HepG2 (cell line): Measurements from ENCODE around the gene MEIS1. TPM values are rescaled to one million over a fixed set of nuclear protein-coding genes. Genes with fewer than 3 reads are reported as not detected.

Source experiments
- ATAC-seq: fragments of 200-7000 bp; cut with Tn5 transposase; 3 replicates; pipeline ENCODE4 v1.9.1; 2020; ENCODE audit warnings: mild to moderate bottlenecking, moderate library complexity
- BruUV-seq: library from RNA; stranded (reverse); fragments of 400-500 nt; replicated peaks from 2 replicates; lab custom pipeline; 2021; lab: Mats Ljungman, UMichigan
- CTCF ChIA-PET: fragments of 300-600 bp; formaldehyde crosslinking; extraction: SDS; loops from one replicate; lab custom pipeline; 2021; ENCODE audit warnings: low total read pairs, inconsistent platforms, low intra/inter-chr PET ratio; lab: Yijun Ruan, JAX
- POLR2A ChIA-PET: fragments of 350-600 bp; sonication (Branson Sonifier 250); formaldehyde crosslinking; loops from one replicate; lab custom pipeline; 2020; ENCODE audit warnings: antibody characterized with exemption, inconsistent platforms; lab: Yijun Ruan, JAX
- DNase-seq: peaks from one replicate; pipeline ENCODE4 v3.0.0-alpha.2; 2015; ENCODE audit warnings: low spot score
- FAIRE-seq: peaks from 3 replicates; lab custom pipeline; 2011; peaks lifted over from hg19 to GRCh38; lab: Jason Lieb, UNC
- H2AFZ ChIP-seq: one replicate; pipeline ENCODE4 v1.6.1; 2011; ENCODE audit warnings: low read length, inconsistent platforms
- H3K27ac ChIP-seq: fragments of 300-600 bp; 3 replicates; pipeline ENCODE4 v1.8.0; 2011; ENCODE audit warnings: mixed run types, mild to moderate bottlenecking, mixed read lengths, low read length, inconsistent platforms; ENCODE audit not compliant: insufficient read depth; ENCODE audit errors: extremely low read length
- H3K27me3 ChIP-seq, 2 experiments: fragments of 200-600 bp in 1 of 2; 2 replicates in 1 of 2; 3 replicates in 1 of 2; pipeline versions ENCODE4 v1.6.0 to v1.8.0; 2011; ENCODE audit warnings: low read length in 2 of 2, mild to moderate bottlenecking in 2 of 2, moderate library complexity in 2 of 2, inconsistent platforms in 1 of 2; ENCODE audit not compliant: insufficient read depth in 2 of 2, control insufficient read depth in 1 of 2
- H3K36me3 ChIP-seq, 2 experiments: fragments of 200-600 bp in 1 of 2; replicated peaks in 1 of 2; 2 replicates in 1 of 2; 3 replicates in 1 of 2; pipeline versions ENCODE4 v1.5.1 to v1.8.0; 2011; ENCODE audit warnings: low read length in 2 of 2, inconsistent platforms in 1 of 2; ENCODE audit not compliant: insufficient read depth in 2 of 2, control insufficient read depth in 1 of 2
- H3K4me1 ChIP-seq: 2 replicates; pipeline ENCODE4 v1.5.1; 2012; ENCODE audit warnings: low read length, inconsistent platforms; ENCODE audit not compliant: insufficient read depth
- H3K4me2 ChIP-seq: 2 replicates; pipeline ENCODE4 v1.6.0; 2011; ENCODE audit warnings: low read depth, low read length, inconsistent platforms
- H3K4me3 ChIP-seq, 3 experiments: fragments of 200-600 bp in 1 of 3; sonication (generic), shearing (Covaris generic) in 1 of 3; replicated peaks in 1 of 3; 2 replicates each; pipeline ENCODE4 v1.5.1; 2011 to 2016; ENCODE audit warnings: low read length in 3 of 3, inconsistent platforms in 2 of 3, low read depth in 2 of 3, mild to moderate bottlenecking in 2 of 3, control low read depth in 1 of 3, mixed read lengths in 1 of 3; ENCODE audit not compliant: insufficient read depth in 1 of 3
- H3K79me2 ChIP-seq: one replicate; pipeline ENCODE4 v1.6.1; 2011; ENCODE audit warnings: low read length, inconsistent platforms; ENCODE audit not compliant: insufficient read depth
- H3K9ac ChIP-seq: 2 replicates; pipeline ENCODE4 v1.6.0; 2011; ENCODE audit warnings: mild to moderate bottlenecking, low read depth, low read length, inconsistent platforms; ENCODE audit not compliant: insufficient read depth
- H3K9me3 ChIP-seq: 2 replicates; pipeline ENCODE4 v1.5.1; 2012; ENCODE audit warnings: mild to moderate bottlenecking, low read length
- H4K20me1 ChIP-seq: 2 replicates; pipeline ENCODE4 v1.6.0; 2011; ENCODE audit warnings: inconsistent platforms, mild to moderate bottlenecking, low read length, moderate library complexity; ENCODE audit not compliant: insufficient read depth
- FOXA1 ChIP-seq, 2 experiments: fragments of 450-650 bp in 1 of 2; sonication (generic) in 1 of 2; formaldehyde crosslinking in 1 of 2; IDR thresholded peaks; 2 replicates each; pipeline versions ENCODE4 v1.4.0 to v1.6.1; 2016 to 2020; ENCODE audit warnings: missing genetic modification reagents in 1 of 2
- FOXA3 ChIP-seq: IDR thresholded peaks from 2 replicates; pipeline ENCODE4 v1.6.1; 2016; ENCODE audit warnings: missing genetic modification reagents, missing compliant biosample characterization
- FOXP4 ChIP-seq: sonication (generic); formaldehyde crosslinking; IDR thresholded peaks from 2 replicates; pipeline ENCODE4 v1.4.0; 2020; ENCODE audit warnings: missing genetic modification reagents
- GATAD2A ChIP-seq: IDR thresholded peaks from 2 replicates; pipeline ENCODE4 v1.6.1; 2016
- KDM2A ChIP-seq: sonication (generic); formaldehyde crosslinking; IDR thresholded peaks from 2 replicates; pipeline ENCODE4 v1.4.0; 2020; ENCODE audit warnings: low read depth, missing genetic modification reagents, borderline replicate concordance
- MTA1 ChIP-seq: sonication (generic); formaldehyde crosslinking; IDR thresholded peaks from 2 replicates; pipeline ENCODE4 v1.4.0; 2020; ENCODE audit warnings: missing genetic modification reagents, mild to moderate bottlenecking, borderline replicate concordance
- RBM22 ChIP-seq: fragments of 200-400 bp; formaldehyde crosslinking; optimal IDR thresholded peaks from 2 replicates; pipeline ENCODE3; 2017; ENCODE audit warnings: mild to moderate bottlenecking, low read length, moderate library complexity
- SAP130 ChIP-seq: IDR thresholded peaks from 2 replicates; pipeline ENCODE4 v1.6.1; 2016; ENCODE audit warnings: low read depth
- WIZ ChIP-seq: sonication (generic); formaldehyde crosslinking; IDR thresholded peaks from 2 replicates; pipeline ENCODE4 v1.5.1; 2020; ENCODE audit warnings: mild to moderate bottlenecking, missing genetic modification reagents
- ZBTB40 ChIP-seq, 2 experiments: fragments of 450-650 bp in 1 of 2; sonication (generic) in 1 of 2; formaldehyde crosslinking in 1 of 2; IDR thresholded peaks; 2 replicates each; pipeline versions ENCODE4 v1.6.1 to v1.8.0; 2016 to 2022; ENCODE audit warnings: antibody characterized with exemption in 1 of 2, mild to moderate bottlenecking in 1 of 2, missing genetic modification reagents in 1 of 2
- ZNF205 ChIP-seq: IDR thresholded peaks from 2 replicates; pipeline ENCODE4 v1.6.1; 2018; ENCODE audit warnings: missing biosample characterization, missing genetic modification reagents
- WGBS: methylation state at CpG from one replicate; pipeline ENCODE4 v1.1.6; 2017; ENCODE audit warnings: low lambda C conversion rate; 5-methylcytosine and 5-hydroxymethylcytosine counted together
- in situ Hi-C: cut with HindIII; loops from 2 replicates; pipeline ENCODE4 v1.10.0; 2017; ENCODE audit warnings: low pct_unique_long_range_greater_than_20kb; ENCODE audit not compliant: extremely low pct_ligation_motif_present
- intact Hi-C: fragments of 100-400 bp; cut with micrococcal nuclease; formaldehyde crosslinking; loops from one replicate; pipeline ENCODE4 v1.10.0; 2022; ENCODE audit not compliant: unreplicated experiment
- polyA plus RNA-seq, 8 experiments: library from polyadenylated mRNA; depleted of rRNA in 3 of 8; stranded (reverse) in 7 of 8; unstranded in 1 of 8; fragments of >200 nt; fragmentation: Illumina TruSeq in 4 of 8; extraction: Trizol in 4 of 8; gene quantifications; 2 replicates each; pipeline versions ENCODE4 v1.2.1 to v1.2.3, GENCODE V29; 2011 to 2016; ENCODE audit warnings: low read depth in 4 of 8, missing spikeins in 1 of 8, mixed read lengths in 1 of 8; ENCODE audit not compliant: insufficient read depth in 1 of 8
- total RNA-seq, 5 experiments: library from RNA; depleted of rRNA; stranded (reverse); fragments of >200 nt; fragmentation: Illumina TruSeq; extraction: Trizol; gene quantifications; 2 replicates each; pipeline ENCODE4 v1.2.3, GENCODE V29; 2016; ENCODE audit warnings: low read depth in 1 of 5

Gene MEIS1
- total and polyA plus RNA-seq, 2 of the 13 experiments (the other 11 are each of a cell fraction or from before 2014, with no cell fraction given) = 3.8 to 6.0 TPM

GRCh38 chr2:66576561-66577320 is 141.8 kb downstream of the MEIS1 start:
- Histone ChIP-seq H3K36me3 (no peaks in the 10 kb centered on the region), H3K4me1 (peaks cover 36% of the 10 kb centered on the region), H2AFZ (no peak overlapping the region), H4K20me1 (peaks cover 4% of the 10 kb centered on the region; the same call in 1 of the 2 replicates), H3K27ac (no peak overlapping the region), H3K4me2 (peak overlapping the region; percentile 71), H3K79me2 (no peaks in the 10 kb centered on the region), H3K4me3 (peak overlapping the region in 2 of 3 experiments; percentile 19 to 70; a peak in 4 of 6 replicates), H3K27me3 (peaks cover 24 to 63% of the 10 kb centered on the region in 2 experiments), H3K9ac (no peak overlapping the region), H3K9me3 (no peaks in the 10 kb centered on the region)
- no TSS peak for BruUV-seq
- ATAC-seq (peak; percentile 64), DNase-seq (peak; percentile 44), FAIRE-seq (no peak)
- WGBS = 6% methylated on average over 31 of the region's 37 CpGs
- CTCF ChIA-PET = interaction anchor here (3.0 kb wide), 1 partner anchor 146 kb away, joined by 23 read pairs; no protein-coding TSS in a partner anchor
- intact Hi-C loops (no loop called here), in situ Hi-C loops (loop anchor here (5.0 to 25.0 kb wide), 4 partner anchors 144 to 1261 kb away; no protein-coding TSS in a partner anchor)
- POLR2A ChIA-PET = interaction anchor here (1.0 kb wide), 1 partner anchor 143 kb away, joined by 5 read pairs; no protein-coding TSS in a partner anchor
- TF ChIP-seq FOXA1 (IDR thresholded peaks at IDR 0.05) = no peak
- TF ChIP-seq FOXA1 (CRISPR knock-in tag; IDR thresholded peaks at IDR 0.05) = peak; percentile 67
- no peak for TF ChIP-seq RBM22
- TF ChIP-seq SAP130 (CRISPR knock-in tag) = no peak
- TF ChIP-seq ZBTB40 (IDR thresholded peaks at IDR 0.05) = no peak
- TF ChIP-seq ZBTB40 (CRISPR knock-in tag; IDR thresholded peaks at IDR 0.05) = no peak
- peak; percentile 61 for TF ChIP-seq GATAD2A (CRISPR knock-in tag)
- TF ChIP-seq FOXA3 (CRISPR knock-in tag) = peak; percentile 62
- peak; percentile 35; the same call in 1 of the 2 replicates for TF ChIP-seq KDM2A
- TF ChIP-seq WIZ (CRISPR knock-in tag) = 0 out of 2 replicates have a peak, but pooled peaks have one; percentile 54
- TF ChIP-seq FOXP4 (CRISPR knock-in tag) = peak; percentile 20; the same call in 1 of the 2 replicates
- no peak for TF ChIP-seq ZNF205
- 0 out of 2 replicates have a peak, but pooled peaks have one; percentile 58 for TF ChIP-seq MTA1 (CRISPR knock-in tag)
